Measurements from ENCODE around the gene BCL10. TPM values are rescaled to one million over a fixed set of nuclear protein-coding genes. Genes with fewer than 3 reads are reported as not detected.

The BCL10 gene
- total RNA-seq, 1 experiment from 2014 or later = 24.2 TPM

GRCh38 chr1:85284202-85284601, 7.8 kb upstream of the BCL10 start:
- peaks cover 24% of the 10 kb centered on the region for H3K4me1 Mint-ChIP-seq
- no peaks in the 10 kb centered on the region for H3K36me3 Mint-ChIP-seq
- H3K27ac Mint-ChIP-seq = no peak overlapping the region
- H3K4me3 Mint-ChIP-seq = no peak overlapping the region
- H3K27me3 Mint-ChIP-seq (ENCODE audit: low read depth) = no peaks in the 10 kb centered on the region
- ChIA-PET CTCF (interaction anchor here (0.6 to 2.0 kb wide), 7 partner anchors 9 to 409 kb away, joined by 3 to 8 read pairs (median 3); partner anchors contain the start of gene C1orf52), POLR2A (no interaction called here)
- no peaks in the 10 kb centered on the region for H3K9me3 Mint-ChIP-seq
- no peak for ATAC-seq
- no peak for DNase-seq (ENCODE audit: low spot score)
- TF ChIP-seq ZBTB21 (CRISPR knock-in tag; IDR thresholded peaks at IDR 0.05; ENCODE audit: borderline replicate concordance) = no peak
- TF ChIP-seq TEAD1 (CRISPR knock-in tag; IDR thresholded peaks at IDR 0.05) = no peak
- no peak for TF ChIP-seq TP53 (CRISPR knock-in tag; IDR thresholded peaks at IDR 0.05)
- TF ChIP-seq KAT7 (CRISPR knock-in tag; IDR thresholded peaks at IDR 0.05; ENCODE audit: borderline replicate concordance) = no peak
- no peak for TF ChIP-seq SMAD3 (CRISPR knock-in tag; IDR thresholded peaks at IDR 0.05; ENCODE audit: borderline replicate concordance)
- no peak for TF ChIP-seq JUN (CRISPR knock-in tag; IDR thresholded peaks at IDR 0.05)
- TF ChIP-seq SMAD4 (CRISPR knock-in tag; IDR thresholded peaks at IDR 0.05) = no peak
- TF ChIP-seq AR (CRISPR knock-in tag; IDR thresholded peaks at IDR 0.05) = no peak
- TF ChIP-seq ATF1 (CRISPR knock-in tag; IDR thresholded peaks at IDR 0.05) = no peak
- TF ChIP-seq ZNF232 (CRISPR knock-in tag; IDR thresholded peaks at IDR 0.05) = no peak
- TF ChIP-seq USF1 (CRISPR knock-in tag; IDR thresholded peaks at IDR 0.05) = no peak
- no peak for TF ChIP-seq ZNF671 (CRISPR knock-in tag; IDR thresholded peaks at IDR 0.05)
- no peak for TF ChIP-seq IRF1 (CRISPR knock-in tag; IDR thresholded peaks at IDR 0.05)
- TF ChIP-seq ERG (CRISPR knock-in tag; IDR thresholded peaks at IDR 0.05) = no peak
- TF ChIP-seq ZNF138 (CRISPR knock-in tag; conservative IDR thresholded peaks at IDR 0.05) = no peak
- no peak for TF ChIP-seq ZNF532 (CRISPR knock-in tag; IDR thresholded peaks at IDR 0.05; ENCODE audit: borderline replicate concordance)

All from WTC11 (cell line).